CD4-positive, alpha-beta memory T cell (primary cell): ENCODE data around the gene KHDC1. TPM values are rescaled to one million over a fixed set of nuclear protein-coding genes. Genes with fewer than 3 reads are reported as not detected.
"Not testable (repeated sequence)": the region's sequence is repeated elsewhere in the genome, so short reads cannot be mapped to it uniquely, and the experiment has no call there.

Source experiments
- CTCF ChIA-PET: fragments of 350-600 bp; sonication (Branson Sonifier 250); formaldehyde crosslinking; loops from one replicate; lab custom pipeline; 2021; ENCODE audit warnings: inconsistent platforms; ENCODE audit not compliant: partially characterized antibody; lab: Charles Lee
- POLR2A ChIA-PET: fragments of 350-600 bp; sonication (Branson Sonifier 250); formaldehyde crosslinking; loops from one replicate; lab custom pipeline; 2021; ENCODE audit not compliant: partially characterized antibody; lab: Charles Lee
- DNase-seq, 5 donors: peaks; one replicate each; pipeline versions ENCODE4 v3.0.0 to v3.0.0-alpha.2; 2020 to 2022; ENCODE audit warnings: mixed read lengths in 1 of 5
- H3K27ac ChIP-seq: one replicate; pipeline ENCODE4 v1.7.0; 2013; ENCODE audit warnings: low read depth, low read length
- H3K27me3 ChIP-seq: 2 replicates; pipeline ENCODE4 v1.7.0; 2013; ENCODE audit warnings: mild to moderate bottlenecking, low read length, moderate library complexity; ENCODE audit not compliant: insufficient read depth
- H3K36me3 ChIP-seq: 2 replicates; pipeline ENCODE4 v1.7.0; 2013; ENCODE audit warnings: mild to moderate bottlenecking, low read length, moderate library complexity; ENCODE audit not compliant: insufficient read depth
- H3K4me1 ChIP-seq: 2 replicates; pipeline ENCODE4 v1.7.0; 2013; ENCODE audit warnings: mild to moderate bottlenecking, low read length, moderate library complexity; ENCODE audit not compliant: insufficient read depth
- H3K4me3 ChIP-seq, 2 donors: one replicate each; pipeline ENCODE4 v1.7.0; 2013; ENCODE audit warnings: low read length in 2 of 2, mild to moderate bottlenecking in 1 of 2
- H3K9me3 ChIP-seq, 2 donors: one replicate each; pipeline ENCODE4 v1.7.0; 2013; ENCODE audit warnings: low read length in 2 of 2, control low read depth in 1 of 2; ENCODE audit not compliant: control insufficient read depth in 1 of 2
- H3K27ac Mint-ChIP-seq, 7 donors: one replicate each; pipeline ENCODE4 v1.8.0; 2020 to 2021; ENCODE audit warnings: mixed read lengths in 7 of 7, mild to moderate bottlenecking in 6 of 7, inconsistent platforms in 3 of 7, moderate library complexity in 3 of 7
- H3K27me3 Mint-ChIP-seq, 2 donors: one replicate each; pipeline ENCODE4 v1.8.0; 2020 to 2021; ENCODE audit warnings: mixed read lengths in 2 of 2
- H3K36me3 Mint-ChIP-seq, 2 donors: one replicate each; pipeline ENCODE4 v1.8.0; 2020 to 2021; ENCODE audit warnings: mixed read lengths in 2 of 2, inconsistent platforms in 1 of 2, mild to moderate bottlenecking in 1 of 2
- H3K4me1 Mint-ChIP-seq, 4 donors: one replicate each; pipeline ENCODE4 v1.8.0; 2020 to 2021; ENCODE audit warnings: mixed read lengths in 4 of 4, mild to moderate bottlenecking in 1 of 4
- H3K4me3 Mint-ChIP-seq, 8 donors: one replicate each; pipeline ENCODE4 v1.8.0; 2020 to 2021; ENCODE audit warnings: mixed read lengths in 8 of 8, mild to moderate bottlenecking in 7 of 8, moderate library complexity in 6 of 8, inconsistent platforms in 3 of 8
- H3K9me3 Mint-ChIP-seq, 8 donors: one replicate each; pipeline ENCODE4 v1.8.0; 2020 to 2021; ENCODE audit warnings: mixed read lengths in 8 of 8, mild to moderate bottlenecking in 5 of 8, inconsistent platforms in 3 of 8, moderate library complexity in 1 of 8
- intact Hi-C: fragments of 100-400 bp; cut with micrococcal nuclease; formaldehyde crosslinking; loops from one replicate; pipeline ENCODE4 v1.15.1; 2023
- polyA plus RNA-seq, 2 donors: library from polyadenylated mRNA; unstranded; fragments of 300-500 nt; fragmentation: Illumina TruSeq; gene quantifications; one replicate each; pipeline ENCODE4 v1.2.3, GENCODE V29; 2021
- total RNA-seq, 2 experiments: library from RNA; stranded (reverse); gene quantifications; one replicate each; pipeline ENCODE4 v1.2.3, GENCODE V29; 2021

KHDC1 gene
- total RNA-seq (1 to 10 TPM; 1.7 TPM), polyA plus RNA-seq (1 to 10 TPM; 1.0 to 3.5 TPM)

GRCh38 chr6:73262671-73263569 lies at the start of gene KHDC1:
KHDC1 (minus strand) TSS chr6:73263196; CDS start chr6:73242517, 20,679 bp downstream.
- Mint-ChIP-seq H3K27me3 (no peaks in the 10 kb centered on the region), H3K4me1 (peaks cover 13 to 43% (median 23%) of the 10 kb centered on the region in 4 donors), H3K36me3 (peaks cover 0 to 2% of the 10 kb centered on the region in 2 donors), H3K4me3 (peak within 1 kb of the TSS; percentile 78 to 92 (median 86)), H3K9me3 (no peaks in the 10 kb centered on the region), H3K27ac (peak within 1 kb of the TSS; percentile 47 to 94 (median 81))
- POLR2A ChIA-PET = interaction anchor here (0.7 to 1.6 kb wide), 4 partner anchors 46 to 188 kb away, joined by 3 to 5 read pairs (median 3); no protein-coding TSS in a partner anchor
- no peaks in the 10 kb centered on the region for H3K36me3 ChIP-seq
- CTCF ChIA-PET = no interaction called here
- intact Hi-C loops = loop anchor here (2.0 to 10.0 kb wide), 3 partner anchors 62 to 642 kb away; partner anchors contain the start of gene CGAS
- no peaks in the 10 kb centered on the region for H3K27me3 ChIP-seq
- no peaks in the 10 kb centered on the region for H3K9me3 ChIP-seq
- DNase-seq = peak; percentile 48 to 59 (median 56)
- peak within 1 kb of the TSS; percentile 58 for H3K27ac ChIP-seq
- peaks cover 23% of the 10 kb centered on the region for H3K4me1 ChIP-seq
- peak within 1 kb of the TSS; percentile 43 to 82 for H3K4me3 ChIP-seq

- H3K36me3 Mint-ChIP-seq, CTCF ChIA-PET, DNase-seq, intact Hi-C loops, POLR2A ChIA-PET, H3K36me3 ChIP-seq, H3K9me3 ChIP-seq, H3K9me3 Mint-ChIP-seq, H3K27me3 ChIP-seq: not testable (repeated sequence)
- Mint-ChIP-seq H3K4me1 (peaks cover 9 to 34% (median 14%) of the 10 kb centered on the region in 4 donors), H3K4me3 (peak overlapping the region; percentile 93 to 98 (median 97)), H3K27me3 (peaks cover 11 to 15% of the 10 kb centered on the region in 2 donors), H3K27ac (peak overlapping the region in 5 of 7 donors; percentile 52 to 92 (median 87))
- Histone ChIP-seq H3K4me3 (peak overlapping the region; percentile 68 to 94), H3K4me1 (peaks cover 12% of the 10 kb centered on the region), H3K27ac (peak overlapping the region; percentile 39)
Measured at GRCh38 chr6:73310503-73310845, 47.5 kb upstream of the KHDC1 start.

- peaks cover 1% of the 10 kb centered on the region for H3K27me3 ChIP-seq
- DNase-seq = peak; percentile 35 to 54 (median 45)
- POLR2A ChIA-PET = interaction anchor here (0.7 to 1.5 kb wide), 7 partner anchors 47 to 1934 kb away, joined by 3 to 5 read pairs (median 3); partner anchors contain the start of genes COX7A2, KHDC1 and MTO1
- Mint-ChIP-seq H3K27ac (peak overlapping the region in 6 of 7 donors; percentile 8 to 93 (median 88)), H3K4me3 (peak overlapping the region; percentile 93 to 98 (median 97)), H3K9me3 (peaks cover 0 to 3% (median 0%) of the 10 kb centered on the region in 8 donors), H3K4me1 (peaks cover 10 to 34% (median 14%) of the 10 kb centered on the region in 4 donors), H3K27me3 (peaks cover 7 to 13% of the 10 kb centered on the region in 2 donors), H3K36me3 (peaks cover 0 to 3% of the 10 kb centered on the region in 2 donors)
- H3K9me3 ChIP-seq = no peaks in the 10 kb centered on the region
- intact Hi-C loops = no loop called here
- H3K36me3 ChIP-seq = no peaks in the 10 kb centered on the region
- peak overlapping the region; percentile 68 to 94 for H3K4me3 ChIP-seq
- CTCF ChIA-PET = interaction anchor here (0.7 to 3.2 kb wide), 4 partner anchors 16 to 79 kb away, joined by 3 to 18 read pairs (median 5); no protein-coding TSS in a partner anchor
- peak overlapping the region; percentile 39 for H3K27ac ChIP-seq
- peaks cover 12% of the 10 kb centered on the region for H3K4me1 ChIP-seq
Measured at GRCh38 chr6:73309785-73310502, 46.9 kb upstream of the KHDC1 start.

GRCh38 chr6:73309535-73309784 lies 46.5 kb upstream of the KHDC1 start:
- intact Hi-C loops = no loop called here
- peak overlapping the region; percentile 39 for H3K27ac ChIP-seq
- no peaks in the 10 kb centered on the region for H3K27me3 ChIP-seq
- peaks cover 0 to 3% (median 0%) of the 10 kb centered on the region in 8 donors for H3K9me3 Mint-ChIP-seq
- no peak for DNase-seq
- peaks cover 12% of the 10 kb centered on the region for H3K4me1 ChIP-seq
- H3K27ac Mint-ChIP-seq = peak overlapping the region in 6 of 7 donors; percentile 8 to 93 (median 85)
- H3K9me3 ChIP-seq = no peaks in the 10 kb centered on the region
- POLR2A ChIA-PET = interaction anchor here (0.7 to 1.5 kb wide), 7 partner anchors 47 to 1934 kb away, joined by 3 to 5 read pairs (median 3); partner anchors contain the start of genes COX7A2, KHDC1 and MTO1
- H3K4me1 Mint-ChIP-seq = peaks cover 10 to 34% (median 14%) of the 10 kb centered on the region in 4 donors
- H3K36me3 ChIP-seq = no peaks in the 10 kb centered on the region
- peak overlapping the region; percentile 93 to 98 (median 97) for H3K4me3 Mint-ChIP-seq
- H3K27me3 Mint-ChIP-seq = peaks cover 7 to 13% of the 10 kb centered on the region in 2 donors
- CTCF ChIA-PET = interaction anchor here (0.7 to 3.2 kb wide), 4 partner anchors 16 to 79 kb away, joined by 3 to 18 read pairs (median 5); no protein-coding TSS in a partner anchor
- peak overlapping the region; percentile 68 to 94 for H3K4me3 ChIP-seq
- peaks cover 0 to 3% of the 10 kb centered on the region in 2 donors for H3K36me3 Mint-ChIP-seq

- peaks cover 5 to 9% of the 10 kb centered on the region in 2 donors for H3K27me3 Mint-ChIP-seq
Measured at GRCh38 chr6:73308712-73309534, 45.9 kb upstream of the KHDC1 start.

GRCh38 chr6:73303773-73304172 lies 40.8 kb upstream of the KHDC1 start:
- intact Hi-C loops, H3K27ac ChIP-seq, CTCF ChIA-PET, H3K27me3 Mint-ChIP-seq, H3K4me3 ChIP-seq, H3K9me3 ChIP-seq, H3K9me3 Mint-ChIP-seq, H3K27me3 ChIP-seq, H3K36me3 ChIP-seq, H3K4me1 Mint-ChIP-seq, POLR2A ChIA-PET, H3K36me3 Mint-ChIP-seq, H3K27ac Mint-ChIP-seq, DNase-seq, H3K4me3 Mint-ChIP-seq, H3K4me1 ChIP-seq: not testable (repeated sequence)

More at GRCh38 chr6:73308712-73309534, 45.9 kb upstream of the KHDC1 start:
- H3K36me3 ChIP-seq = no peaks in the 10 kb centered on the region
- H3K27ac Mint-ChIP-seq = peak overlapping the region in 6 of 7 donors; percentile 8 to 92 (median 72)
- H3K9me3 Mint-ChIP-seq = peaks cover 0 to 3% (median 0%) of the 10 kb centered on the region in 8 donors
- intact Hi-C loops = no loop called here
- H3K27me3 ChIP-seq = no peaks in the 10 kb centered on the region
- POLR2A ChIA-PET = interaction anchor here (0.7 to 1.5 kb wide), 7 partner anchors 46 to 1935 kb away, joined by 3 to 5 read pairs (median 3); partner anchors contain the start of genes COX7A2, KHDC1 and MTO1
- DNase-seq = no peak
- H3K36me3 Mint-ChIP-seq = peaks cover 0 to 3% of the 10 kb centered on the region in 2 donors
- H3K4me3 ChIP-seq = peak overlapping the region; percentile 68 to 94
- peak overlapping the region; percentile 39 for H3K27ac ChIP-seq
- CTCF ChIA-PET = interaction anchor here (0.7 to 3.2 kb wide), 5 partner anchors 17 to 80 kb away, joined by 3 to 18 read pairs (median 5); no protein-coding TSS in a partner anchor
- peaks cover 12% of the 10 kb centered on the region for H3K4me1 ChIP-seq
- H3K4me3 Mint-ChIP-seq = peak overlapping the region; percentile 93 to 98 (median 97)
- no peaks in the 10 kb centered on the region for H3K9me3 ChIP-seq
- peaks cover 10 to 31% (median 14%) of the 10 kb centered on the region in 4 donors for H3K4me1 Mint-ChIP-seq
